PC-3 (cell line): ENCODE data around the gene DNAL1. TPM values are rescaled to one million over a fixed set of nuclear protein-coding genes. Genes with fewer than 3 reads are reported as not detected.

Experiments
- ATAC-seq: fragments of 200-7000 bp; cut with Tn5 transposase; 2 replicates; pipeline ENCODE4 v1.9.1; 2020; ENCODE audit warnings: mild to moderate bottlenecking, moderate library complexity
- BruUV-seq: library from RNA; stranded (reverse); fragments of 400-500 nt; replicated peaks from 2 replicates; lab custom pipeline; 2021; lab: Mats Ljungman, UMichigan
- CTCF ChIA-PET: fragments of 300-600 bp; sonication (Branson Sonifier 250); formaldehyde crosslinking; loops from one replicate; lab custom pipeline; 2022; ENCODE audit warnings: antibody characterized with exemption; lab: Charles Lee
- POLR2A ChIA-PET: fragments of 300-600 bp; sonication (Branson Sonifier 250); formaldehyde crosslinking; loops from one replicate; lab custom pipeline; 2022; ENCODE audit warnings: antibody characterized with exemption; ENCODE audit not compliant: unreplicated experiment; lab: Charles Lee
- DNase-seq: peaks from one replicate; pipeline ENCODE4 v3.0.0-alpha.2; 2015
- H2AFZ ChIP-seq: fragments of 300-600 bp; sonication (generic); 2 replicates; pipeline ENCODE4 v1.6.0; 2016; ENCODE audit warnings: antibody characterized with exemption, low read length
- H3F3A ChIP-seq: fragments of 300-600 bp; sonication (generic); one replicate; pipeline ENCODE4 v1.6.0; 2017; ENCODE audit warnings: antibody characterized with exemption, low read length, control low read depth, mild to moderate bottlenecking; ENCODE audit not compliant: unreplicated experiment
- H3K27ac ChIP-seq: fragments of 300-600 bp; sonication (generic); 2 replicates; pipeline ENCODE4 v1.5.1; 2016; ENCODE audit warnings: mild to moderate bottlenecking, low read length
- H3K27me3 ChIP-seq: fragments of 300-600 bp; sonication (generic); 2 replicates; pipeline ENCODE4 v1.6.1; 2016; ENCODE audit warnings: low read length, mixed read lengths
- H3K36me3 ChIP-seq: fragments of 300-600 bp; sonication (generic); 2 replicates; pipeline ENCODE4 v1.6.1; 2016; ENCODE audit warnings: low read depth, mixed run types, low read length, mixed read lengths
- H3K4me1 ChIP-seq: fragments of 300-600 bp; sonication (generic); 2 replicates; pipeline ENCODE4 v1.5.1; 2016; ENCODE audit warnings: low read length; ENCODE audit not compliant: insufficient read depth
- H3K4me2 ChIP-seq: fragments of 300-600 bp; sonication (generic); 2 replicates; pipeline ENCODE4 v1.6.0; 2016; ENCODE audit warnings: low read length
- H3K4me3 ChIP-seq: fragments of 300-600 bp; sonication (generic); 2 replicates; pipeline ENCODE4 v1.5.1; 2016; ENCODE audit warnings: mild to moderate bottlenecking, low read length, mixed read lengths
- H3K79me2 ChIP-seq: fragments of 300-600 bp; sonication (generic); 2 replicates; pipeline ENCODE4 v1.6.1; 2017; ENCODE audit warnings: low read length, mixed read lengths
- H3K9ac ChIP-seq: fragments of 300-600 bp; sonication (generic); 2 replicates; pipeline ENCODE4 v1.6.0; 2016; ENCODE audit warnings: mild to moderate bottlenecking, low read length
- H3K9me2 ChIP-seq: fragments of 300-600 bp; sonication (generic); replicated peaks from 2 replicates; pipeline ENCODE4 v1.6.1; 2016; ENCODE audit warnings: mixed run types, low read length, mixed read lengths
- H3K9me3 ChIP-seq: fragments of 300-600 bp; sonication (generic); 2 replicates; pipeline ENCODE4 v1.6.1; 2016; ENCODE audit warnings: low read length, mixed read lengths
- H4K20me1 ChIP-seq: fragments of 300-600 bp; sonication (generic); 2 replicates; pipeline ENCODE4 v1.6.1; 2016; ENCODE audit warnings: low read length, mixed read lengths
- EZH2 ChIP-seq: fragments of 300-600 bp; sonication (generic); IDR thresholded peaks from one replicate; pipeline ENCODE4 v1.6.1; 2017; ENCODE audit warnings: antibody characterized with exemption, mild to moderate bottlenecking, low read length; ENCODE audit not compliant: unreplicated experiment
- EZH2phosphoT487 ChIP-seq: fragments of 300-600 bp; sonication (generic); IDR thresholded peaks from 2 replicates; pipeline ENCODE4 v1.6.1; 2018; ENCODE audit warnings: mild to moderate bottlenecking, antibody characterized with exemption, low read length, borderline replicate concordance
- intact Hi-C: fragments of 100-400 bp; cut with micrococcal nuclease; formaldehyde crosslinking; loops from 2 replicates; pipeline ENCODE4 v1.9.0; 2023
- total RNA-seq: library from RNA; depleted of rRNA; stranded (reverse); fragments of >200 nt; gene quantifications from 2 replicates; pipeline ENCODE4 v1.2.3, GENCODE V29; 2014
- TF ChIP-seq, protein P1 (sequence below): fragments of 300-600 bp; sonication (generic); conservative IDR thresholded peaks from 2 replicates; pipeline ENCODE4 v1.5.1; 2017; ENCODE audit warnings: antibody characterized with exemption, low read depth, mild to moderate bottlenecking, low read length

The DNAL1 gene
- total RNA-seq, 1 experiment from 2014 or later, result 2.6 TPM

DNA sequence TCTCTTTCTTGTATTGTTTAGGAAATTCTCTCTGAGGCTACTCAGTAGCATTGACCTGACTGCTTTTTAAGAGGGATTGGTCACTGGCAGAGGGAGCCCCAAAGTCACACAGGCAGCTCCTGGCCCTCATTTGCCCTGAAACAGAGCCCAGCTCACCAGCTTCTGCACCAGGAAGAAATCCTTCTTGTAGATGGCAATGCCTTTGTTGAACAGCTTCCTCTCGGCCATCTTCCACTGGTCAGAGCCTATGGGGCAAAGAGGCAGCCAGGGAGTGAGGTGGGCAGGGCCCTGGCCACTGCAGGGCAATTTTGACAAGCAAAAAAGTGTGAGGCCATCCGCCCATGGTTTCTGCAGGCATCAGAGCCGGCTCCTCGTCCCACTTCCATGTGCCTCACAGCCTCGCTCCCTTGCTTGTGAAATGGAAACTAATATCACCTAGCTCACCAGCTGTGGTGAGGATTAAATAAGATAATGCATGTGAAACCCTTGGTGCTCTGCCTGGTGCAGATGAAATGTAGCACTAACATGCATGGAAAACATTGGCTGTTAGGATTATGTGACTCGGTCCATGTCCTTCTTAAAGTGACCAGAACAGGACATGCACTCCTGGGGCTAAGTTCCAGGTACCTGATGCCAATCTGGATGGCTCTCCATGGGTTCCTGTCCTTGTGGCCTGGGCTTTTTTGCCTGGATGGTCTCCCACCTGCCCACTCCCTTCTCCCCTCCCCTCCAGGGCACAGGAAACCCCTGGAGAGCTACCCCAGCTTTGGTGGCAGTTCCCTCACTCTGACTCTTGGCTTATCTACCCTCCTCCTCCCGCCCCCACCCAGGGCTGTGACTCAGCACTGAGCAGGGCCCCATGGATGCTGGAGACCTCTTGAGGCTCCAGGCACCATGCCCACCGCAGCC is 80.6 kb downstream of the DNAL1 start:
- H3K4me1 ChIP-seq, result peaks cover 44% of the 10 kb centered on the region
- POLR2A ChIA-PET, result interaction anchor here (0.7 kb wide), 1 partner anchor 60 kb away, joined by 5 read pairs; no protein-coding TSS in a partner anchor

DNA sequence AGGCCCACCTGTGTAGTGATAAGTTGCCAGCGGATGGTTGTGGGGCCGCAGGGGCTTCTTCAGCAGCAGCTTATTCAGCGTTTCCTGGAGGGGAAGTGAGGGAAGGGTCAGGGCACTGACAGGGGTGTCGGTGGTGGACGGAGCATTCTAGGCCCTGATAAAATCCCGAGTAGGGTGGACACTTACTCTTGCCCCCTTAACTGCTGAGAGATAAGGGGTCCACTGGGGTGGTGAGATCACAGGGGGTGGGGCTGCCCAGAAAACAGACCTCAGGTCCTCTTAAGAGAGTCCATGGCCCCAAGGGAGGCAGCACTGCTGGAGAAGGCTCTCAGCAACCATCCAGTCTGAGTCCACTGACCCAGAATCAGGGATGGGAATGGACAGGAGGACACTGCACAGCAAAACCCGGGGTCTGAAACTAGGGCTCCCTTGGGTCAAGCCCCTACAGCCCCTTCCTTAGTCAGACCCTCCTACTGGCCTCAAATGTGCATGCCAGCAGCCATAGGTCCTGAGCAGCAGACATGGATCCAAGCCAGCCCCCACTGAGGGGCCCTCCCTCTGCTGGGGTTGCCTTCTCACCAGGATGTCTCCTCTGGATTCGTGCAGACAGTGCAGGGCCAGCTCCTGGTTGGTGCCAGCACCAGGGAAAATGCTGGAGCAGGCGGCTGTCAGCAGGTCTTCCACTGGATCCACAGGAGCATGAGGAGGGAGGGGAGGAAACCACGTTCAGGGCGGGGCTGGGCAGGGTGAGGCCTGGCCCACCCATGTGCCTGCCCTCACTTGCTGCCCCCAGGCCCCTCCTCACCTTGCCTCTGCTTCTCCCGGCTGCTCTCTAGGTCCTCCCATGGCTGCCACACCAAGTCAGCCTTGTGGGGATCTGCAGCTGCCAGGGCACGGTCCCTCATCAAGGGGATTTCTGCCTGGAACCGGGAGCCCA is 81.5 kb downstream of the DNAL1 start:
- intact Hi-C loops, result loop anchor here (10.0 kb wide), 1 partner anchor 309 kb away; no protein-coding TSS in a partner anchor
- Histone ChIP-seq H3K79me2 (peaks cover 20% of the 10 kb centered on the region), H3K9me3 (no peaks in the 10 kb centered on the region)

More for the DNA sequence above, 80.6 kb downstream of the DNAL1 start:
- Histone ChIP-seq H3K9me2 (no peaks in the 10 kb centered on the region), H3K79me2 (peaks cover 14% of the 10 kb centered on the region), H2AFZ (no peak overlapping the region), H3K27ac (peak overlapping the region; percentile 70), H3K27me3 (no peaks in the 10 kb centered on the region), H4K20me1 (no peaks in the 10 kb centered on the region), H3K9me3 (no peaks in the 10 kb centered on the region), H3K9ac (no peak overlapping the region), H3F3A (peaks cover 6% of the 10 kb centered on the region), H3K36me3 (peaks cover 71% of the 10 kb centered on the region), H3K4me3 (no peak overlapping the region), H3K4me2 (peak overlapping the region; percentile 34; the same call in 1 of the 2 replicates)
- no TSS peak for BruUV-seq
- ATAC-seq (no peak), DNase-seq (no peak)
- intact Hi-C loops, result loop anchor here (10.0 kb wide), 1 partner anchor 309 kb away; no protein-coding TSS in a partner anchor
- TF ChIP-seq EZH2 (no peak), EZH2phosphoT487 (no peak)
- TF ChIP-seq, protein P1, sequence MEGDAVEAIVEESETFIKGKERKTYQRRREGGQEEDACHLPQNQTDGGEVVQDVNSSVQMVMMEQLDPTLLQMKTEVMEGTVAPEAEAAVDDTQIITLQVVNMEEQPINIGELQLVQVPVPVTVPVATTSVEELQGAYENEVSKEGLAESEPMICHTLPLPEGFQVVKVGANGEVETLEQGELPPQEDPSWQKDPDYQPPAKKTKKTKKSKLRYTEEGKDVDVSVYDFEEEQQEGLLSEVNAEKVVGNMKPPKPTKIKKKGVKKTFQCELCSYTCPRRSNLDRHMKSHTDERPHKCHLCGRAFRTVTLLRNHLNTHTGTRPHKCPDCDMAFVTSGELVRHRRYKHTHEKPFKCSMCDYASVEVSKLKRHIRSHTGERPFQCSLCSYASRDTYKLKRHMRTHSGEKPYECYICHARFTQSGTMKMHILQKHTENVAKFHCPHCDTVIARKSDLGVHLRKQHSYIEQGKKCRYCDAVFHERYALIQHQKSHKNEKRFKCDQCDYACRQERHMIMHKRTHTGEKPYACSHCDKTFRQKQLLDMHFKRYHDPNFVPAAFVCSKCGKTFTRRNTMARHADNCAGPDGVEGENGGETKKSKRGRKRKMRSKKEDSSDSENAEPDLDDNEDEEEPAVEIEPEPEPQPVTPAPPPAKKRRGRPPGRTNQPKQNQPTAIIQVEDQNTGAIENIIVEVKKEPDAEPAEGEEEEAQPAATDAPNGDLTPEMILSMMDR, result no peak
- CTCF ChIA-PET, result interaction anchor here (0.6 kb wide), 1 partner anchor 18 kb away, joined by 3 read pairs; no protein-coding TSS in a partner anchor

More for the DNA sequence above, 81.5 kb downstream of the DNAL1 start:
- Histone ChIP-seq H3K4me2 (0 out of 2 replicates have a peak overlapping the region, but pooled peaks have one; percentile 2), H3K9me2 (no peaks in the 10 kb centered on the region), H3K27me3 (no peaks in the 10 kb centered on the region), H3F3A (peaks cover 6% of the 10 kb centered on the region), H3K36me3 (peaks cover 70% of the 10 kb centered on the region), H2AFZ (no peak overlapping the region), H3K4me1 (peaks cover 44% of the 10 kb centered on the region), H4K20me1 (no peaks in the 10 kb centered on the region), H3K9ac (no peak overlapping the region), H3K27ac (peak overlapping the region; percentile 70), H3K4me3 (no peak overlapping the region)
- TF ChIP-seq EZH2phosphoT487 (no peak), EZH2 (no peak)
- TF ChIP-seq, protein P1, result no peak
- ATAC-seq (no peak), DNase-seq (no peak)
- POLR2A ChIA-PET, result interaction anchor here (0.6 kb wide), 1 partner anchor 50 kb away, joined by 3 read pairs; no protein-coding TSS in a partner anchor
- CTCF ChIA-PET, result interaction anchor here (0.5 to 0.6 kb wide), 2 partner anchors 17 to 119 kb away, joined by 3 read pairs; no protein-coding TSS in a partner anchor
- no TSS peak for BruUV-seq
